ENCODE data around the gene UBE2J2.

DNA sequence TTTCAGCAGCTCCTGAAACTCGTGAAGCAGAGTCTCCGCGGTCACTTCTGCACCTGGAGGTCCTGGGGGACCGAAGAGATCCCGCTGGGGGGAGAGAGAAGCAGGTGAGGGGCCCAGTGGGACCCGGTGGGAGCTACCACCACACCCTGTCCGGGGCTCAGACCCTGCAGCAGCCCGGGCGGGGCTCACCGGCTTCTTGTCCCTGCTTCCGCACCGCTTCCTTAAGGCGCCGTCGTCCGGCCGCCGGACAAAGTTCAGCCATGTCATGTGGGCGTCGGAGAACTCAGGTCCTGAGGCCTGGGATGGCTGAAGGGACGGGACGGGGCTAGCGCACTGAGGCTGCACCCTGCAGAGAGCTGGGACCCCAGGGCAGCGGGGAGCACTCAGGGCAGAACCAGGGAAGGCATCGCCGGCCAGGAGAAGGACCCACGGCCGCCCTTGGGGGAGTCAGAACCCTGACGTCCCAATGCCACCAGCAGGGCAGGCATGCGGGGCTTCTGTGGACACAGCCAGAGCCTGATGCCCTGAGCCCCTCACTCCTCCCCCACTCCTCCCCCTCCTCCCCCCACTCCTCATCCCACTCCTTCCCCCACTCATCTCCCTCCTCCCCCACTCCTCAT, 29.4 kb downstream of the UBE2J2 start:
- TF ChIP-seq, protein P1, sequence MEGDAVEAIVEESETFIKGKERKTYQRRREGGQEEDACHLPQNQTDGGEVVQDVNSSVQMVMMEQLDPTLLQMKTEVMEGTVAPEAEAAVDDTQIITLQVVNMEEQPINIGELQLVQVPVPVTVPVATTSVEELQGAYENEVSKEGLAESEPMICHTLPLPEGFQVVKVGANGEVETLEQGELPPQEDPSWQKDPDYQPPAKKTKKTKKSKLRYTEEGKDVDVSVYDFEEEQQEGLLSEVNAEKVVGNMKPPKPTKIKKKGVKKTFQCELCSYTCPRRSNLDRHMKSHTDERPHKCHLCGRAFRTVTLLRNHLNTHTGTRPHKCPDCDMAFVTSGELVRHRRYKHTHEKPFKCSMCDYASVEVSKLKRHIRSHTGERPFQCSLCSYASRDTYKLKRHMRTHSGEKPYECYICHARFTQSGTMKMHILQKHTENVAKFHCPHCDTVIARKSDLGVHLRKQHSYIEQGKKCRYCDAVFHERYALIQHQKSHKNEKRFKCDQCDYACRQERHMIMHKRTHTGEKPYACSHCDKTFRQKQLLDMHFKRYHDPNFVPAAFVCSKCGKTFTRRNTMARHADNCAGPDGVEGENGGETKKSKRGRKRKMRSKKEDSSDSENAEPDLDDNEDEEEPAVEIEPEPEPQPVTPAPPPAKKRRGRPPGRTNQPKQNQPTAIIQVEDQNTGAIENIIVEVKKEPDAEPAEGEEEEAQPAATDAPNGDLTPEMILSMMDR (IDR thresholded peaks at IDR 0.05; ENCODE audit: low read depth, low read length), result no peak
- no peak for TF ChIP-seq EZH2phosphoT487 (IDR thresholded peaks at IDR 0.05; ENCODE audit: low read depth)

All from OCI-LY3 (cell line).